Suprapubic skin (tissue), 3 donors: ENCODE measurements around the gene TLR9.

Experiments used
- CTCF ChIP-seq, 2 donors: fragments of 200-600 bp in 1 of 2; fragments of 450-650 bp in 1 of 2; sonication (generic) in 1 of 2; IDR thresholded peaks; one replicate each; pipeline ENCODE4 v1.5.1; 2016 to 2019; ENCODE audit warnings: antibody characterized with exemption in 2 of 2, mild to moderate bottlenecking in 1 of 2, moderate library complexity in 1 of 2
- POLR2AphosphoS5 ChIP-seq, 3 donors: sonication (generic); formaldehyde crosslinking; IDR thresholded peaks; one replicate each; pipeline ENCODE4 v1.6.1; 2017; ENCODE audit warnings: antibody characterized with exemption in 3 of 3

GRCh38 chr3:52234516-52235447 is 9.3 kb upstream of the TLR9 start:
- TF ChIP-seq CTCF (IDR thresholded peaks at IDR 0.05) (no peak), POLR2AphosphoS5 (IDR thresholded peaks at IDR 0.05) (no peak)
